Activated CD4-positive, alpha-beta T cell treated with anti-CD3 and anti-CD28 coated beads, Interleukin-2, amount 50 U/mL, for 48 hours (primary cell): ENCODE data around the gene CLEC19A.

Source experiments
- DNase-seq, 2 experiments: peaks; one replicate each; pipeline ENCODE4 v3.0.0-alpha.2; 2020

Gene CLEC19A

DNA sequence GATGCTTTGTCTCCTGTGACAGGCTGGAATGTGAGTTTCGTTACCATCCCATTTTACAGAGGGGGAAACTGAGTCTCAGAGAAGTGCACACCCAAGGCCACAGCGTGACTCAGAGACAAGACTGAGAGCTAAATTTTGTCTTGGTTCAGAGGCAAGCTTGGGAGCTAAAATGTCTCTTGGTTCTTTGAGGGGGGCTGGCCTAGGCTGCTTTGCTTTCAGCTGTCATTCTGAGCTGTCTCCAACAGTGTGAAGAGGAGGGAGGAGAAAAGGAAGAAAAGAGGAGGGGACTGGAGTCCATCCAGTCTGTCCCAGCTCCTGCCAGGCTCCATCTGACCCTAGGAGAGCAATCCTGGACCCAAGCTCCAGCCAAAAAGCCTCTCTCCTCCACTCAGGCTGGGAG lies at the start of gene CLEC19A:
CLEC19A (plus strand) TSS at position 301 of the 400 bp plus-strand sequence. CDS start 121 bp downstream, outside the sequence.
- no peak for DNase-seq

DNA sequence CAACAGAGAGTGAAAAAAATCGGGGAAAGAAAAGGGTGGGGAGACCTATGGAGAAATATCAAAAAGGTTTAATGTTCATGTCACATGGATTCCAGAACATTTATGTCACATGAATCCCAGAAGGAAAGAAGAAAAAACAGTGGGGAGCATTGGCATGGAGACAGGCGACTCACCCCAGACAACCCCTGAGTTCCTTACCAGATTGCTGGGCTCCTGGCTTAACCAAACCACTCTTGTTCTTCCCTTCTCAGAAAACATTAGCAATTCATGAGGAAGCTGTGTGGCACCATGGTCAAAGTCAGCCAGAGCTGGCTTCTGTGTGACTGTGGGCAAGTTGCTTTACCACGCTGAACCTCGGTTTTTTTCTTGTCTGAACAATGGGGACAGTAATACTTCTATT lies 49.6 kb upstream of the CLEC19A start:
- no peak for DNase-seq

DNA sequence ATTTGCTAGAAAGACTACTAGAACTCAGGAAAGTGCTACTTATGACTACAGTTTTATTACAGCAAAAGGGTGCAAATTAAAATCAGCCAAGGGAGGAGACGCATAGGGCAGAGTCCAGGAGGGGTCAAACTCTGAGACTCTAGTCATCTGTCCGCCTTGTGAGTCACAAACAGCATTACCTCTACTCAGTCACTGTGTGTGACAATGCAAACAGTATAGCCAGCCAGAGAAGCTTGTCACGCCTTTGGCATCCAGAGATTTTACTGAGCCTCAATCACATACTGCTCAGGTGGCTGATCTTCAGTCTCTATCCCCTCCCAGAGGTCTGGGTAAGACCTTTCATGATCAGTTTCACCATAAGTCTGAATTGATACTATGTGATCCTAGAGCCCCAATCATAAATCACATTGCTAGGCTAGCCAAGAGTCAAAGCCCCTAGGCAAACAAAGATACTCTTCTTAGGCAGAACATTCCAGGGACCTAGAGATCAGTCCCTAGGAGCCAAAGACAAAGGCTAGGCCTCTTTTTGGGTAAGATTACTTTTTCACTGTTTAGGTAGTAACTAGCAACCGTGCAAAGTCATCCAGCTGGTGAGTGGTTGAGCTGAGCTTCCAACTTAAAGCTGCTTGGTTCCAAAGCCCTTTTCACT lies 48.8 kb upstream of the CLEC19A start:
- DNase-seq = no peak

DNA sequence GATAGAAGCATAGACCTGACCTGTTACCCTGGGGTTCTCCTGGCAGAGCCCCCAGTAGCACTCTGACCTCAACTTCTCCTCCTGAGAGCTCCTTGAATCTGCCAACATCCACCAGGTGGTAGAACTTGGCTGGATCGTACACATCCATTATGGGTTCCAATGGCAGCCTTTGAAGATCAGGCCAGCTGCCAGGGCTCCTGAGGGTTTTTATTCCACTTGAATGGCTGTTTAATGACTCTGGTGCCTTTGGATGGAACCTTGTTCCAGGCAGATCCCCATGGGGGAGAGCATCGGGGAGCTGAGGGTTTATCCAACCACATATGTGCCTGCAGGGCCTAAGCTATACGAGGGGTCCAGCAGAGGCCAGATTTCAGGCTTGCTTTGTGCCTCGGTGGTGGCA lies 47.1 kb upstream of the CLEC19A start:
- DNase-seq = no peak

DNA sequence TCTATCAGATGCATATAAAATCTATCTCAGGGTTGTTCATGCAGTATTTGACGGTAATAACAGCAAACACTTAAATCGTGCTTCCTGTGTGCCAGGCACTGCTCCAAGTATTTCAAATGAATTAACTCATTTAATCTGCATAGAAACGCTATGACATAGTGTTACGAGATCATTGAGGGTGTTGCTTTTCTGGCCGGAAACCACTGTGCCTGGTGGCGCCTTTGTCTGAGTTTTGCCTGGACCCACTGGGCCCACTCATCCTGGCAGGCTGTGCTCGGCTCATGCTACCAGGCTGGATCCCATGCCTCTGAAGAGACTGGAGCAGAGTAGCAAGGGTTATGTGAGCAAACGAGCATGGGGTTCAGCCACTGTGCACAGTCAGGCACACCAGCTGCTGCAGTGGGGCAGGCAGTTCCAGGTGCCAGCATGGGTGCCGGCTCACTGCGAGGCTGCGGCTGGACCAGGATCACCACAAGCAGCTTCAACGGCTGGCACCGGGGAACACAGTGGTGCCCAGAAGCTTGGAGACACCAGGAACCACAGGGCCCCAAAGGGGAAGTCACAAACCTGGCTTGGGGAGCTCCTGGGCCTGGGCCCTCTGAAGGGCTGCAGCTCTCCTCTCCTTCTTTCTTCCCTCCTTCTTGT lies 45.9 kb upstream of the CLEC19A start:
- no peak for DNase-seq

DNA sequence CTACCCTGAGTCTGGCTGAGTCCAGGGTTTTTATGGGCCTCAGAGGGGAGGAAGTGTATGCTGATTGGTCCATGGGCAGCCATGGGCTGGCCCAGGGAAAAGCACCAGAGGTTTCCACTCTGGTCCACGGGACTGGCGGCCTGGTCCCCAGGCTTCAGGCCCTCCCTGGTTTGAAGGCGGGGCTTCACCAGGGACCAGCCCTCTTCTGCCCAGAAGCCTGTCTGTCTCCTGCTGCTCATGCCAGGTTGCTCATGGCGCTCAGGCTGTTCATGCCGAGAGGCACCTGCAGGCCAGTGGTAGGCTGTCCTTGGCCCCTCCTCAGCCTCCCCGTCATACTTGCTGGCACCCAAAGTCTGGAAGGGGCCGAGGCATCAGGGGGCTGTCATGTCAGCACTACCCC lies 45.0 kb upstream of the CLEC19A start:
- no peak for DNase-seq

DNA sequence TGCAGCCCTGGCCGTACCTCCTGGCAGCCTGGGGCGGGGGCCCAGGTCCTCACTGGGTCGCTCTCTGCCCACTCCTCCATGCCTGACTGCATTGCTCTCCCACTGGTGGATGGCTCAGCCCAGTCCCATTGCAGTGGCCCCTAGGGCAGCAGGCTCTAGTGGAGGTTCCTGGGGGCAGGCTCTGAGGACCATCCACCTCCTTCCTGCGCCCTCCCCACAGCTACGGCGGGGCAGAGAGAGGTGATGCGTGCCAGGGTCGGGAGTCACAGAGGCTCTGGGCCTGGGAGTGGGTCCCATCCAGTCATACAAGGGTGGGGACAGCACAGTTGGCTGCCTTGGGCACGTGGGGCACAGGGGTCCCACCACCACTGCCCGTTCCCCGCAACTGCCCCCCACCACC lies 44.0 kb upstream of the CLEC19A start:
- DNase-seq = no peak

DNA sequence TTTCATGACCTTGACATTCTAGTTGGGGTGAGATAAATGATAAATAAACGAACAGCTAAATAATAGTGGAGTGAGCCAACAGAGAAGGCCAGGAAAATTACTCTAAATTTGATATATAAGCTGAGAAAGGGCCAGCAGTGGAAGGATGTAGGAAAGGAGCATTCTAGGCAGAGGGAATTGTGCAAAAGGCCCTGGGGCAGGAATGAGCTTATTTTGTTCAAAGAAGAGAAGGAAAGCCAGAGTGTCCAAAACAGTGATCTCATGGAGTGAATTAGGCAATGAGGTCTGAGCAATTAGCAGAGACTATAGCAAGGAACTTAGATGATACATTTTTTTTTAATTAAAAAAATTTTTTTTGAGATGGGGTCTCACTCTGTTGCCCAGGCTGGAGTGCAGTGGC lies 43.3 kb upstream of the CLEC19A start:
- DNase-seq = no peak

DNA sequence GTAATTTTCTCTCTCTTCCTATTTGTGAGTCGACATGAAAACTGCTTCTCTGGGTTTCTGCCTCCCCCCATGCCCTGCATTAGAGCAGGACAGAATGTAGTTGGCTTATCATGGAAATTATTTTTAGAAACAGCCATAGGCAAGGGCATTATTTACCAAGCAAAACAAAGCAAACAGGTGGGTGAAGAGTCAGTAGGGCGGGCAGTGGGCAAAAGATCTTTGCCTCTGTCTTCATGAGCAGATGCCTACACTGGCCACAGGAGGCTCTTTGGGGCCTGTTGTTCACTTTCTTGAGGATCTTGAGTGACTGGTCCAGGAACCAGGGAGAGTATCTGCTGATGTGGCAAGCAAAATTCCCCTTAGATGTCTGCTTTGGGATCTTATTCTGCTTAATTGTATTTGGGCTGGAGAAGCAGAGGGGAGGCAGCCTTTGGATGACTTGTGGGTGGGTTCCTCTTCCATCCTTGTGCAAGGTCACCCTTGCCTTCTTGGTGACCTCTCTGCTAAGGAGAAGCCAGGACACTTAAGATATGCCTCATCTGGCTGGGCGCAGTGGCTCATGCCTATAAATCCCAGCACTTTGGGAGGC lies 42.5 kb upstream of the CLEC19A start:
- DNase-seq = no peak

GRCh38 chr16:19245326-19245925 lies 40.1 kb upstream of the CLEC19A start:
- no peak for DNase-seq

DNA sequence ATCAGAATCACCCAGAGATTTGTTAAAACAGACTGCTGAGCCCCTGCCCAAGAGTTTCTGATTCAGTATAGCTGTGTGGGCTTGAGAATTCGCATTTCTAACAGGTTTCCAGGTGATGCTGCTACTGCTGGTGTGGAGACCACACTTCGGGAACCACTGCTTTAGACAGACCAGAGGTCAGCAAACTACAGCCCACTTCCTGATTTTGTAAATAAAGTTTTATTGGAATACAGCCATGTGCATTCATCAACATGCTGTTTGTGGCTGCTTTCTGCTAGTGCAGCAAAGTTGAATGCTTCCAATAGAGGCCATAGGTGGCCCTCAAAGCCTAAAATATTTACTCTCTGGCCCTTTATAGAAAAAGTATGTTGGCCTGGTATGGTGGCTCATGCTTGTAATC lies 32.6 kb upstream of the CLEC19A start:
- DNase-seq = no peak

DNA sequence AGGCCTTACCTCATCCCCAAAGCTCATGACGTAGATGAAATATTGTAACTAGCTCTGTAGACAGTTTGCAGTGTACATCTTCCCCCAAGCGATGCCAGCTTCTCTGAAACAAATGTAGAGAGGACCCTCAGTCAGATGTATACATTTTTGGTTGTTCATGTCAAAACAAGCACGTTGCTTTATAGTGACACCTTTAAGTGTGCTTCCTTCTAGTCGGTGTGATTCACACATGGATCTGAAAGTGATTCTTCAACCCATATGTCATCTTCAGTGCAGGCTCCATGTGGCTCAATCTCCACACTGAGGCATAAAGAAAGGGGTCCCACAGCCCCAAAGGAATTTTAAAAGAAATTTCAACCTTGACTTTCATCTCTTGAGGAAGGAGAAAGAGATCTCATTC lies 30.9 kb upstream of the CLEC19A start:
- DNase-seq = no peak

DNA sequence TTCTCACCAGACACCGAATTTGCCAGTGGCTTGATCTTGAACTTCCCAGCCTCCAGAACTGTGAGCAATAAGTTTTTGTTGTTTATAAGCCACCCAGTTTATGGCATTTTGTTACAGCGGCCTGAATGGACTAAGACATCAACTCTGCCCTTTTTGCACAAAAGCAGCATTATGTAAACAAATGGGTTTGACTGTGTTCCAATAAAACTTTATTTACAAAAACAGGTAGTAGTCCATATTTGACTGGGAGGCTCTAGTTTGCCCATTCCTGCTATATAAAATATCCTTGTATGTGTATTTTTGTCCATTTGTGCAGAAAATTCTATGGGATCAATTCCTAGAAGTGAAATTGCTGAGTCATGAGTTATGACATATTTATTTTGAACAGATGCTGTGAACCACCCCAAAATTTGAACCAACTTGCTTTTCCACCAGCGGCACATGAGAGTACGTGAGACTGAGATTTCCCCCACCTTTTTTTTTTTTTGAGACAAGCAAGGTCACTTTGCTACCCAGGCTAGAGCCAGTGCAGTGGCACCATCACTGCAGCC lies 21.3 kb upstream of the CLEC19A start:
- DNase-seq = no peak

DNA sequence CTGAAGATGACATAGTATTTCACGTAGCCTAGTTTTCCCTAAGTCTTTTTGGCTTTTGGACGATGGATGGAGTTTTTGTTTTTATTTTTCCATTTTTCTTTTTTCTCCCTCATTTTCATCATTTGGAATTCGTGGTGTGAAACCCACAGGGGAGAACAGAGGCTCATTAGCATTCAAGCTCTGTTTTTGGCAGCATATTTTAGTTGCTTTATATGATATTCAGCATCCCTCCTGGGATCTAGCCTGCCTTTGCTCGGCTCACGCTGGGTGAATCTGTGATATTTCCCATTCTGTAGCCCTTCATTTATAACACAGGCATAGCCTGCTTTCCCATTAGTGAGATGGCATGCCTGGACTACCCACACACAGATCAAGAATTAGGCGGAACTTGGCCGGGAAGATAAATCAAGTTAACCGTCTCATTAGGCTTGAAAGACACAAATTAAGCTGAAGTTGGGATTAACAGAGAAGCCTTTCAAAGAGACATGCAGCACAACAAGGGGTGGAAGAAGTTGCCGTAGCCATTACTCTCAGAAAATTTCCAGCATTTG lies 20.1 kb upstream of the CLEC19A start:
- no peak for DNase-seq

GRCh38 chr16:19266774-19267173 lies 18.8 kb upstream of the CLEC19A start:
- DNase-seq = no peak

DNA sequence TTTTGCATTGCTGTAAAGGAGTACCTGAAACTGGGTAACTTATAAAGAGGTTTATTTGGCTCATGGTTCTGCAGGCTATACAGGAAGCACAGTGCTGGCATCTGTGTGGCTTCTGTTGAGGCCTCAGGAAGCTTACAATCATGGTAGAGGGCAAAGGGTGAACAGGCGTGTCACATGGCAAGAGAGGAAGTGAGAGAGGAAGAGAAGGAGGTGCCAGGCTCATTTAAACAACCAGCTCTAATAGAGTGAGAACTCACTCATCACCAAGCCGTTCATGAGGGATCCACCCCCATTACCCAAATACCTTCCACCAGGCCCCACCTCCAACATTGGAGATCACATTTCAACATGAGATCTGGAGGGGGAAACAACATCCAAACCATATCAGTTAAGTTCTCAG lies 16.4 kb upstream of the CLEC19A start:
- DNase-seq = no peak

DNA sequence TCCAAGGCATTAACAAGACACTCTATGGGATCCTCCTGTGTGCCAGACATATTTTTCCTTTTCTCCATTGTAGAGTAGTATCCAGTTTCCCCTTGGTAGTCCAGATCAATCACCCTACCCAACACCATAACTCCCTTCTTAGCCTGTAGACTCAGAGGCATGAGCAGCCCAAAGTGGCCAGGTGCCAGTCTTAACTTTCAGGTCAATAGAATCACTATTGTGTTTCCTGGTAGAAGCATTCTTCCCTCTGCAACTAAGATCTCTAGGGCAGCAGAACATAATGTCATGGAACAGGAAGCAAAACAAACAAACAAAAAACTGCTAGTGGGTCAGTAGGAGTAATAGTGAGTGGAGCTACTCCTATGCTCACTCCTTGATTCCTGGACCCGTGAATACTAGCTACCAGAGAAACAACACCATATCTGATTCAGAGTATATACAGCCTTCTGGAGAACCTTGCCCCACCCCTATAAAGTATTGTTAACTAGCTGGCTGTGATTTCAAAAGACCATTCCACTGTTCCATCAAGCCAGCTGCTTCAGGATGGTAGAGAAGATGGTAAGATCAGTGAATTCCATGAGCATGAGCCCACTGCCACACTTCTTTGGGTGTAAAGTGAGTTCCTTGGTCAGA lies 11.2 kb upstream of the CLEC19A start:
- no peak for DNase-seq

DNA sequence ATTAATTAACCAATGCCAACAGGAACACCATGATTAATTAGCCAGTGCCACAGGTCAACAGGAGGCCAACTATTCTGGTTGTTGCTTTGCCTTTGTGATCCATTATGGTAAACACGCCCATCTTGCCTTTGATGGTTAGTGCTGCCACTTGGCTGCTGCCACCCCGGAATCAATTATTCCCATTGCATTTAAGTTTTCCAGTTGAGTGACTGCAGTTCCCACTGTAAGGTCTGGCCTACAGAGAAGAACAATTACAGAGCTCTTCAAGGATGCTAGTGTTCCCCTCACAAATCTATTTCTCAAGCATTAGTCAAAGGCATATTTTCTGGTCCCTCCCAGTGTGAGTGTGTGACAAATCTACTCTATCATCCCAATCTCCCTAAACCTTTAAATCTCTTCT lies 7.1 kb upstream of the CLEC19A start:
- DNase-seq = no peak

DNA sequence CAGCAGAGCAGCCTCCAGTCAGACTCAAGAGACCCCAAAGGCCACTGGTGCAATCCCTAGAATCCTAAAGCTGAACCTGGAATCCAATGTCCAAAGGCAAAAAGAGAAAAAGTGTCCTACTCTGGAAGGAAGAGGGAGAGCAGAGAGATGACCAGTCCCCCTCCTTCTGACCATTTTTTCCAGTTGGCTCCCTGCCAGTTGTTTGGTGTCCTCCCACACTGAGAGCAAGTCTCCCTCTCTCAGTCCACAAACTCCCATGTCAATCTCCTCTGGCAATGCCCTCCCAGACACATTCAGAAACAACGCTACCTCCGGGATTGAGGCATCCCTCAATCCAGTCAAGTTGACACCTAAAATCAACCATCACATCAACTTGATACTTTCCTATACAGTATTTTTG lies 4.3 kb upstream of the CLEC19A start:
- no peak for DNase-seq

GRCh38 chr16:19282101-19282500 lies 3.4 kb upstream of the CLEC19A start:
- no peak for DNase-seq

DNA sequence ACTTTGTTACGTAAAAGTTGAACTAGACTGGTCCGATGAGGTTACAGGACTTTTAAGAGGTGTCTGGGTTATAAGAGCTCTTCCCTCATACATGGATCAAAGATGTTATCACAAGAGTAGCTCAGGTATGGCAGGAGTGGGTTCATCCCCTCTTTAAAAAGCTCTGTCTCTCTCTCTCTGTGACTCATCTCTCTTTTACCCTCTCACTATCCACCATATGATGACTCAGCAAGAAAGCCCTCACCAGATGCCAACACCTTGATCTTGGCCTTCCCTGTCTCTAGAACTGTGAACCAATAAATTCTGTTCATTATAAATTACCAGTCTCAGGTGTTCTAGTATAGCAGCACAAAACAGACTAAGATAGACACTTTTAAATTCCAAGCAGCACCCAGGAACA lies 1.9 kb upstream of the CLEC19A start:
- DNase-seq = no peak

DNA sequence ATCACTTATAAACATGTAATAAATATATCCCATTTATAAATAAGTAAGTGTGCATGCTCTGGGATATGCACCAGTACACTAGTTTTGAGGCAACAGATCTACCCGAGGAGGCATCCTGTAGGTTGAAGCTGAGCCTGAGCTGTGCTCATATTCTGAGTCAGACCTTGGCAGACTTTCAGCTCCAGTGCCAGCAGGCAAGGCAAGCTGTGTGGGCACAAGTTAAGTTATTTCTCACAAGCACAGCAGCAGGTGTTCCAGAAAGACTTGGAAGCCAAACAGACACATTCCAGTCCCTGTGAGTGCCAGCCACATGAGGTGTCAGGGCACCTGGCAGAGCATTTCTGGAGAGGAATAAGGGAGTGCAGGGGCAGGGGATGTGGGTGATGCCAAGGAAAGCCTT lies 1.3 kb upstream of the CLEC19A start:
- peak in 1 of 2 experiments; percentile 23 for DNase-seq

DNA sequence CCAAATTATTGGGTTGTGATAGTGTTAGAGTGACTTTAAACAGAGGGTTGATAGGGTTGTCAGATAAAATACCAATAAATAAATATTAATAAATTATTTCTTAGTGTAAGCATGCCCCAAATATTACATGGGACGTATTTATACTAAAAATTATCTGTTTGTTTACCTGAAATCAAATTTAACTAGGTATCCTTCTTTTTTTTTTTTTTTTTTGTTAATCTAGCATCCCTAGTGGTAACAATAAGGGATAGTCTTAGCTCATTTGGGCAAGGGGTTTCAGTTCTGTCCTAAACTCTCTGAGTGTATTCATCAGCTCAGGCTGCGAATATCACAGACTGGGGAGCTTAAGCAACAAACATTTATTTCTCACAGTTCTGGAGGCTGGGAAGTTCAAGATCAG lies 1.3 kb downstream of the CLEC19A start:
- DNase-seq = no peak
